Neural cell (in vitro differentiated cells): ENCODE data around the gene MEGF11. TPM values are rescaled to one million over a fixed set of nuclear protein-coding genes. Genes with fewer than 3 reads are reported as not detected.

ENCODE experiments used
- H2AFZ ChIP-seq: fragments of 200-600, 300-800 bp; sonication (generic), shearing (Covaris generic); 2 replicates; pipeline ENCODE4 v1.6.0; 2014; ENCODE audit warnings: low read depth, mild to moderate bottlenecking, antibody characterized with exemption, low read length, moderate library complexity
- H3F3A ChIP-seq: fragments of 200-600 bp; shearing (Covaris generic); 2 replicates; pipeline ENCODE4 v1.6.1; 2016; ENCODE audit warnings: mild to moderate bottlenecking, moderate library complexity, mixed read lengths, antibody characterized with exemption, low read length; ENCODE audit not compliant: insufficient read depth, poor library complexity, severe bottlenecking
- H3K27ac ChIP-seq: fragments of 200-600, 300-800 bp; sonication (generic), shearing (Covaris generic); 2 replicates; pipeline ENCODE4 v1.5.1; 2014; ENCODE audit warnings: mild to moderate bottlenecking, low read length, moderate library complexity
- H3K27me3 ChIP-seq: fragments of 300-800, 200-600 bp; sonication (generic), shearing (Covaris generic); 2 replicates; pipeline ENCODE4 v1.6.0; 2014; ENCODE audit warnings: mild to moderate bottlenecking, low read depth, low read length, moderate library complexity; ENCODE audit not compliant: insufficient read depth
- H3K36me3 ChIP-seq: fragments of 300-800, 200-600 bp; sonication (generic), shearing (Covaris generic); 2 replicates; pipeline ENCODE4 v1.5.1; 2014; ENCODE audit warnings: mild to moderate bottlenecking, antibody characterized with exemption, low read length, moderate library complexity; ENCODE audit not compliant: insufficient read depth
- H3K4me2 ChIP-seq: fragments of 300-800, 200-600 bp; sonication (generic), shearing (Covaris generic); 2 replicates; pipeline ENCODE4 v1.6.0; 2014; ENCODE audit warnings: mild to moderate bottlenecking, low read length
- H3K4me3 ChIP-seq: fragments of 300-800, 200-600 bp; sonication (generic), shearing (Covaris generic); 2 replicates; pipeline ENCODE4 v1.5.1; 2014; ENCODE audit warnings: mild to moderate bottlenecking, low read length, moderate library complexity
- H3K79me2 ChIP-seq: fragments of 200-600 bp; shearing (Covaris generic); replicated peaks from 2 replicates; pipeline ENCODE4 v1.6.0; 2014; ENCODE audit warnings: mild to moderate bottlenecking, low read length, moderate library complexity; ENCODE audit not compliant: insufficient read depth
- H3K9ac ChIP-seq: fragments of 300-800, 200-600 bp; sonication (generic), shearing (Covaris generic); 2 replicates; pipeline ENCODE4 v1.6.1; 2016; ENCODE audit warnings: mild to moderate bottlenecking, low read length, mixed read lengths
- H3K9me2 ChIP-seq: fragments of 200-600 bp; shearing (Covaris generic); 2 replicates; pipeline ENCODE4 v1.6.1; 2016; ENCODE audit warnings: mild to moderate bottlenecking, low read length, mixed read lengths; ENCODE audit not compliant: insufficient read depth
- H3K9me3 ChIP-seq: fragments of 200-600, 300-800 bp; sonication (generic), shearing (Covaris generic); 2 replicates; pipeline ENCODE4 v1.6.1; 2016; ENCODE audit warnings: mild to moderate bottlenecking, mixed run types, low read length, moderate library complexity, mixed read lengths
- H4K20me1 ChIP-seq: fragments of 200-600 bp; shearing (Covaris generic); 2 replicates; pipeline ENCODE4 v1.6.1; 2016; ENCODE audit warnings: mild to moderate bottlenecking, mixed run types; ENCODE audit not compliant: insufficient read depth
- CTCF ChIP-seq: fragments of 450-650 bp; IDR thresholded peaks from 2 replicates; pipeline ENCODE4 v1.5.1; 2014; ENCODE audit warnings: antibody characterized with exemption, mild to moderate bottlenecking, moderate library complexity; ENCODE audit not compliant: poor library complexity, severe bottlenecking
- EP300 ChIP-seq: fragments of 450-650 bp; conservative IDR thresholded peaks from 2 replicates; pipeline ENCODE4 v1.6.1; 2014; ENCODE audit warnings: antibody characterized with exemption, mild to moderate bottlenecking, moderate library complexity; ENCODE audit not compliant: poor library complexity, severe bottlenecking
- EZH2 ChIP-seq: fragments of 200-600, 300-800 bp; shearing (Covaris generic), sonication (generic); IDR thresholded peaks from 2 replicates; pipeline ENCODE4 v1.6.1; 2014; ENCODE audit warnings: antibody characterized with exemption, low read length, borderline replicate concordance, mild to moderate bottlenecking; ENCODE audit not compliant: insufficient read depth, poor library complexity, severe bottlenecking
- MXI1 ChIP-seq: fragments of 450-650 bp; conservative IDR thresholded peaks from 2 replicates; pipeline ENCODE4 v1.6.1; 2014; ENCODE audit warnings: antibody characterized with exemption, mild to moderate bottlenecking; ENCODE audit not compliant: poor library complexity, severe bottlenecking
- POLR2AphosphoS5 ChIP-seq: IDR thresholded peaks from 2 replicates; pipeline ENCODE4 v1.6.1; 2012
- RAD21 ChIP-seq: fragments of 450-650 bp; conservative IDR thresholded peaks from 2 replicates; pipeline ENCODE4 v1.6.1; 2014; ENCODE audit warnings: antibody characterized with exemption, mild to moderate bottlenecking, moderate library complexity
- REST ChIP-seq: IDR thresholded peaks from 2 replicates; pipeline ENCODE4 v1.6.1; 2012; ENCODE audit warnings: borderline replicate concordance
- SMC3 ChIP-seq: fragments of 450-650 bp; conservative IDR thresholded peaks from 2 replicates; pipeline ENCODE4 v1.6.1; 2014; ENCODE audit warnings: antibody characterized with exemption, mild to moderate bottlenecking, moderate library complexity; ENCODE audit not compliant: poor library complexity
- TAF1 ChIP-seq: IDR thresholded peaks from 2 replicates; pipeline ENCODE4 v1.6.1; 2012; ENCODE audit warnings: low read depth
- polyA plus RNA-seq: library from polyadenylated mRNA; depleted of rRNA; stranded (reverse); fragments of >200 nt; gene quantifications from 2 replicates; pipeline ENCODE4 v1.2.3, GENCODE V29; 2014

The MEGF11 gene
- polyA plus RNA-seq, 1 donor from 2014 or later: 0.64 TPM

GRCh38 chr15:65881766-65882434, 371.6 kb downstream of the MEGF11 start:
- peaks cover 4% of the 10 kb centered on the region for H3K36me3 ChIP-seq
- no peak for TF ChIP-seq REST
- TF ChIP-seq TAF1: no peak
- TF ChIP-seq RAD21: no peak
- TF ChIP-seq EZH2: no peak
- no peak for TF ChIP-seq SMC3
- no peak for TF ChIP-seq EP300
- TF ChIP-seq CTCF: no peak
- no peak for TF ChIP-seq MXI1
- TF ChIP-seq POLR2AphosphoS5: no peak

GRCh38 chr15:65877749-65878148, 375.8 kb downstream of the MEGF11 start:
- Histone ChIP-seq H3K27ac (no peak overlapping the region), H3K9me3 (no peaks in the 10 kb centered on the region), H3K36me3 (no peaks in the 10 kb centered on the region), H2AFZ (no peak overlapping the region), H3F3A (no peaks in the 10 kb centered on the region), H3K9me2 (no peaks in the 10 kb centered on the region), H3K4me2 (no peak overlapping the region), H3K9ac (no peak overlapping the region), H3K4me3 (no peak overlapping the region), H3K27me3 (no peaks in the 10 kb centered on the region), H3K79me2 (peaks cover 47% of the 10 kb centered on the region), H4K20me1 (no peaks in the 10 kb centered on the region)
- TF ChIP-seq SMC3: no peak

More at GRCh38 chr15:65881766-65882434, 371.6 kb downstream of the MEGF11 start:
- Histone ChIP-seq H3K27me3 (no peaks in the 10 kb centered on the region), H3K4me2 (no peak overlapping the region), H2AFZ (no peak overlapping the region), H3K9ac (no peak overlapping the region), H4K20me1 (no peaks in the 10 kb centered on the region), H3K9me3 (no peaks in the 10 kb centered on the region), H3K9me2 (no peaks in the 10 kb centered on the region), H3K4me3 (no peak overlapping the region), H3K79me2 (peaks cover 5% of the 10 kb centered on the region), H3K27ac (no peak overlapping the region), H3F3A (no peaks in the 10 kb centered on the region)
